Measurements from ENCODE around the gene P2RX7.

P2RX7 gene

GRCh38 chr12:121110211-121110940 is 22.3 kb upstream of the P2RX7 start:
- peak; percentile 71 for DNase-seq (ENCODE audit: low spot score)

DNA sequence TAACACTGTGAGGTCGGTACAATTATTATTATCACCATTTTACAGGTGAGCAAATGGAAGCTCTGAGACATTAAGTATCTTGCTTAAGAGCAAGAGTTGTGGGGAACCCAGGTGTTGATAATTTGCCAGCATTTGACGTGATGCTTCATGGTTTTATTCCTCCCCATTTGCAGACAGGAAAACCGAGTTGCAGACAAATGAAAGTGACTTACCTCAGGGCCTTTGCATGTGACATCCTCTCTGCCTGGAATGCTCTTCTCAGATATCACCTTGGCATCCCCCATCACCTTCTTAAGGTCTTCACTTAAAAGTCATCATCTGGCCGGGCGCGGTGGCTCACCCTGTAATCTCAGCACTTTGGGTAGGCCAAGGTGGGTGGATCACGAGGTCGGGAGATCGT is 21.0 kb upstream of the P2RX7 start:
- no peak for DNase-seq (ENCODE audit: low spot score)

DNA sequence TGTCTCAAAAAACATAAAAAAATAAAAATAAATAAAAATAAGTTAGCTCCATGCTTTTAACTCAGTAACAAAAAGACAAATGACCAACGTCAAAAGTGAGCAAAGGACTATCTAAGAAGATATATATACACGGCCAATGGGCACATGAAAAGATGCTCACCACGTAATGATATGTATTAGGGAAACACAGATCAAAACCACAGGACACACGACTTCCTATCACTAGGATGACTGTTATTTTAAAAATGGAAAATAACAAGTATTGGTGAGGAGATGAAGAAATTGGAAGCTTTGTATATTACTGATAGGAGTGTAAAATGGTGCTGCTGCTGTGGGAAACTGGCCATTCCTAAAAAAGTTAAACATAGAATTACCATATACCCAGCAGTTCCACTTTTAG is 20.2 kb upstream of the P2RX7 start:
- no peak for DNase-seq (ENCODE audit: low spot score)

DNA sequence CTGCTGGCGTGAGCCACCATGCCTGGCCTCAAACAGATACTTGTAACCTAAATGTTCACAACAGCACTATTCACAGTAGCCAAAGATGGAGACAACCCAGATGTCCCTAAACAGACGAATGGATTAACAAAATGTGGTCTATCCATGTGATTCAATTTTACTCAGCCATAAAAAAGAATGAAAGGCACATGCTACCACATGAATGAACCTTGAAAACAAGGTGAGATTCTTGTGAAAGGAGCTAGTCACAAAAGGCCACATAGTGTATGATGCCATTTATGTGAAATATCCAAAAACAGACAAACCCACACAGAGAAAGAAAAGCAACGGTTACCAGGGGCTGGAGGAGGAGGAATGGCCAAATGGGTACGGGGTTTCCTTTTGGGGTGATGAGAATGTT is 19.6 kb upstream of the P2RX7 start:
- no peak for DNase-seq (ENCODE audit: low spot score)

- no peak for DNase-seq (ENCODE audit: low spot score)
These were observed 18.5 kb upstream of the P2RX7 start for GRCh38 chr12:121114019-121114639.

- no peak for DNase-seq (ENCODE audit: low spot score)
These were observed 17.9 kb upstream of the P2RX7 start for GRCh38 chr12:121114806-121115205.

DNA sequence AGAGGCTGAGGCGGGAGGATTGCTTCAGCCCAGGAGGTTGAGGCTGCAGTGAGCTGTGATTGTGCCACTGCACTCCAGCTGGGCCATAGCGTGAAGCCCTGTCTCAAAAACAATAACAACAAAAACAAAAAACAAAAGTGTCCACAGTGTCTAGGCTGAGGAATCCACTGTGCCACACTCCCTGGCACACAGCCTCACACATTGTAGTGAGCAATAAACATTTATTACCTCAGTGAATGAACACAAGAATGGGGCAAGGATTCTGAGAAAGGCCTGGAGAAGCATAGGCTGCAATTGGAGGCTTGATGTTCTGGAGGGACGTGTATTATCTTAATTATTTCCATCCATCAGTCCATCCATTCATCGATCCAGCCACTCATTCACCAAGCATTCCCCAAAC is 17.1 kb upstream of the P2RX7 start:
- no peak for DNase-seq (ENCODE audit: low spot score)

DNA sequence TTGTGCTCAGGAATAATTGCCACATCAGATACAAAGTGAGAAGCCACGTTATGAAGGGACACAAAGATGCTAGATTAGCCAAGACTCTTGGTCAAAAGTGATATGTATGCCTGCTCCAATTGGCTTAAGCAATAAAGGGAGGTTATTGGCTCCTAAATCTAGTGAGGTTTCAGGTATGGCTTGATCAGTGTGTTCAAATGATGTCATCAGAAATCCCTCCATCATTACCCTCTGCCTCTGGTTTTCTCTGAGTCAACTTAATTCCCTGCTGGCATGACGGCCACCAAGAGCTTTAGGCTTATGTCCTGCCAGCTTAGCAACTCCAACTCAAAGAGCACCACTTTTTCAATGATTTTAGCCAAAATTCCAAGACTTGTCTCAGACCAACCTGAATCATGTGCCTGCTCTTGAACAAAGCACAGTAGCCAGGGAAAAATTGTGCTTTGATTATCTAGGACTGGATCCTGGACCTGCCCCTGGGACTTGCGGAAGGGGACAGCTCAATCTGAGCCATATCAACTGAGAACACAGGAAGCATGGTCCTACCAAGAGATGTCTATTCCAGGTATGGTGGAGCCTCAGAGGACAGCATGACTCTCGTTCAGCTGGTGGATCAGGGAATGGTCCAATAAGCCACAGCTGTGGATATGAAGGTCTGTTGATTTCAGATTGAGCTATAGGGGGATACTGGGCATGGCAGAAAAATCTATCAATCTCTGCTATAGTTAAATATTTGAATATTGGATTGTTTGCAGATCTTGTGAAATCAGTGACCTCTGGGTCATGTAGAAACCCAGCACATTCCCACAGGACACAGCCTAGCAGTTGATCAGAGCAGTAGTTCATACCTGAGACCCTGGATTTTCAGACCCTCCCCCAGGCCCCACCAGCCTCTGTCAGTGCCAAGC is 16.1 kb upstream of the P2RX7 start:
- DNase-seq (ENCODE audit: low spot score) = no peak

GRCh38 chr12:121117226-121117777 is 15.4 kb upstream of the P2RX7 start:
- DNase-seq (ENCODE audit: low spot score) = no peak

DNA sequence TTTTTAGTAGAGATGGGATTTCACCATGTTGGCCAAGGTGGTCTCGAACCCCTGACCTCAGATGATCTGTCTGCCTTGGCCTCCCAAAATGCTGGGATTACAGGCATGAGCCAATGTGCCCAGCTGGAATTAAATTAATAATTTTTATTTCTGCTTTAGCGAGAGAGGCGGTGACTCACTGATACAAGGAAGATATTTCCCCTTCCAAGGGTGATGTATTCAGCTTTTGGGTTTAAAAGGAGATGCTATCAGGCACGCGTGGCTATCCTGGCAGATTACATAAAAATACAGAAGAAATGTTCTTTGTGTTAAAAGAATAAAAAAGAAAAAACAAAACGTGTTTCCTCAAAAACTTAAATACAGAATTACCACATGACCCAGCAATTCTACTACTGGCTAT is 12.4 kb upstream of the P2RX7 start:
- no peak for DNase-seq (ENCODE audit: low spot score)

DNA sequence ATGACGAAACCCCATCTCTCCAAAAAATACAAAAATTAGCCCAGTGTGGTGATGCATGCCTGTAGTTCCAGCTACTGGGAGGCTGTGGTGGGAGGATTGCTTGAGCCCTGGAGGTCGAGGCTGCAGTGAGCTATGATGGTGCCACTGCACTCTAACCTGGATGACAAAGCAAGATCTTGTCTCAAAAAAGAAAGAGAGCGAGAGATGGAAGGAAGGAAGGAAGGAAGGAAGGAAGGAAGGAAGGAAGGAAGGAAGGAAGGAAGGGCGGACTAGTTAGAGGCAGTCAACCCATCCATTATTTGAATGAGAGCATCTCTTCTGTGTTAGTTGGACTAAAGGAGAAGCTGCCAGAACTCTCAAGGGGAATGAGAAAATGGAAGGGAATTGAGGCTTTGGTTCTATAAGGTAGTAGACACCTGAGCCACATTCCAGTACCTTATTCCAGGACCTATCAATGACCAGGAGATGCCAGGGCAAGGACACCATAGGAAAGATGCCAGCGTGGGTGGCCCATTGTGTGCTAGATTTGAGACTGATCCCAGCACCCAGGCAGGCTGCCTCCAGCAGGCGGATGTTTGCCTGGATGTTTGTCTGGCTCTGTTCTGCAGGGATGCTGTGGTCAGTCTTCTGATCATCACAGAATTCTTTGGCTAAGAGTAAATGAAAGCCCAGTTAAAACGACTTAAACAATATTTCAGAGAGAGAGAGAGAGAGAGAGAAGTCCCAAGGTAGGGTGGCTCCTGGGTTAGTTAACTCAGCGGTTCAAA is 11.5 kb upstream of the P2RX7 start:
- DNase-seq (ENCODE audit: low spot score) = no peak

GRCh38 chr12:121121805-121122204 is 10.9 kb upstream of the P2RX7 start:
- DNase-seq (ENCODE audit: low spot score) = no peak

- DNase-seq (ENCODE audit: low spot score) = no peak
These were observed 9.2 kb upstream of the P2RX7 start for GRCh38 chr12:121123488-121123887.

DNA sequence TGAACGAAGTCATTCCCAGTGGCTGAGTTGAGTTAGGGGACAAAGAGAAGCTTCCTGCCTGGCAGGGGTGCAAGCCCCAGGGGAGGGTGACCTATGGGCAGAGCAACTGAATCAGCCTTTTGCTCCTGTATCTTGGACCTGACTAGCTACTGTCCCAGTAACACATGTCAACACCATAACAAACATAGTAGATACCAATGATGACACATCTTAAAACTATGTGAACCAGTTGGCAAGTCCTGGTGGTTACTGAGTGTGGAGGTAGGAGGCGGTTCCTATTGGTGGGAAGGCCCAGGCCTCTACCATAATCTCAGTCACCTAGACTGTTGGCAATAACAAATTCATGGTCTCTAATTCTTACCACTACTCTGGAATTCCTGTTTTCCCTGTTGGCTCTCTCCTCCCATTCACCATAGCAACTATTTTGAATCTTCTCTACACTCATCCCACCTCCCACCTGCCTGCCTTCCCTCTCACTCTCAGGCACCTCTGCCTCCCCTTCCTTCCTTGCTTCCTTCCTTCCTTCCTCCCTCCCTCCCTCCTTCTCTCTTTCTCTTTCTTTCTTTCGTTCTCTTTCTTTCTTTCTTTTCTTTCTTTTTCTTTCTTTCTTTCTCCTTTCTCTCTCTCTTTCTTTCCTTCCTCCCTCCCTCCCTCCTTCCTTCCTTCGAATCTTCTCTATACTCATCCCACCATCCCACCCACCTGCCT is 8.1 kb upstream of the P2RX7 start:
- DNase-seq (ENCODE audit: low spot score) = peak; percentile 18

GRCh38 chr12:121127501-121127900 is 5.2 kb upstream of the P2RX7 start:
- no peak for DNase-seq (ENCODE audit: low spot score)

DNA sequence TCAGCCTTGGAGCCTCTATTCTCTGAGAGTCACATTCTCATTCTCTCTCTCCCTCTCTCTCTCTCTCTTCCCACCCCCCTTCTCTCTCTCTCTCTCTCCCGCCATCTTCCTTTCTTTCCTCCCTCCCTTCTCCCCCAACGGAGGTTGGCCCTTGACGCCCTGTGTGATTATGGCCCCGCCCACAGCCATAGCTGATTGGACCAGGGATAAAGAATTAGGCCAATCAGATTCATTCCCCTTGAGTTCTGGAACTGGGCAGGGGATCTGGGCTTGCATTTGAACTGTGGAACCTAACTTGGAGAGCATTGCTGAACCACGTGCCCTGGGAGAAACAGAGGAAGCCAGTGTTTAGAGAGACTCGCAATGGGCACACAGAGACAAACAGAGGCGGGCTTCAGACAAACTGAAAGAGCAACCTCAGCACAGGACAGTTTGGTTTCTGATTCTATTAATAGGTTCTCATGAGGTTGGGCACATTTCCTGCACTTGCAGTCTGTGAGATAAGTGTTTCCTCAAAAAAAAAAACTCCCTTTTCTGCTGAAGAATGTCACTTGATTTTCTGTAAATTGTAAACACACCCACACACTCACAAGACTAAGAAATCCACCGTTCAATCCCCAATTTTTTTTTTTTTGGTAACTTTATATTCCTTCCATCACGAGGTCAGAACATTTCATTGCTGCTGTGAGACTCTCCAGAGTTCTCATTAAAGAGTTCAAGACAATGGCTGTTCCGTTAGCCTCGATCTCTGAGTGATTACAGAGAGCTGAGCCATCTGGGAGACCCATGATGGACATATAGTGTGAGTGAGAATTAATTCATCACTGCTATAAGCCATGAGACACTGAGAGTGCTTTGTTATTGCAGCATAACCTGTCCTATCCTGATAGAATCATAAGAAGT is 3.5 kb upstream of the P2RX7 start:
- DNase-seq (ENCODE audit: low spot score) = peak; percentile 89

GRCh38 chr12:121129811-121130147 is 2.9 kb upstream of the P2RX7 start:
- DNase-seq (ENCODE audit: low spot score) = no peak

- DNase-seq (ENCODE audit: low spot score) = no peak
These were observed 1.8 kb upstream of the P2RX7 start for GRCh38 chr12:121130866-121131373.

DNA sequence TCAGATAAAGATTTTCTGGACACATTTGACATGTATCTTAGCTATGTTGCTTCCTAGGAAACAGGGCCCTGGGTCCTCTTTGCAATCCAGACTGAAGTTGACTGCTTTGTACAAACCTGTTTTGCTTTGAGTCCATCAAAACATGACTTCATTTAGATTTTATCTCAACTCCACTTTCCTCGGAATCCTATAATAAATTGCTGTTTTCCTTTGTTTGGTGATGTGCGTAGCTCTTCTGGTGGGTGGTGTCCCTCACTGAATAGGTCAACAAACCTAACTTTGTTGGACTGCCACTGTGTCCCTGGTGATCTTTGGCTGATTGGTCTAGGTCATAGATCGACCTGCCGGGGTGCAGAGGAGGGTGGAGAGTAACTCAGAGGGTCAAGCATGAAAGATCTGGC is 735 bp upstream of the P2RX7 start:
- DNase-seq (ENCODE audit: low spot score) = no peak

DNA sequence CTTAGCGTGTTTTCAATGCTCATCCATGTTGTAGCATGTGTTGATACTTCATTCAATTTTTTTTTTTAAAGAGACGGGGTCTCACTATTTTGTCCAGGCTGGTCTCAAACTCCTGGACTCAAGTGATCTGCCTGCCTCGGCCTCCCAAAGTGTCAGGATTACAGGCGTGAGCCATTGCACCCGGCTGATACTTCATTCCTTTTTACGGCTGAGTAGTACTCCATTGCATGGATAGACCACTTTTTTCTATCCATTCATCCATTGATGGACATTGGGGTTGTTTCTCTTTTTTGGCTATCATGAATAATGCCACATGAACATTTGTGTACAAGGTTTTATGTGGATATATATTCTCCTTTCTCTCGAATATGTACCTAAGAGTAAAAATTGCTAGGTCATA is 1.2 kb downstream of the P2RX7 start:
- no peak for DNase-seq (ENCODE audit: low spot score)
